Heart right ventricle (tissue), 16 donors: ENCODE data around the gene RCAN2. TPM values are rescaled to one million over a fixed set of nuclear protein-coding genes. Genes with fewer than 3 reads are reported as not detected.

Experiments
- ATAC-seq, 8 donors: fragments of 200-7000 bp; cut with Tn5 transposase; one replicate each; pipeline ENCODE4 v1.9.1; 2020; ENCODE audit warnings: mild to moderate bottlenecking in 8 of 8, moderate library complexity in 8 of 8, moderate number of reproducible peaks in 1 of 8
- DNase-seq, 2 donors: peaks; one replicate each; pipeline ENCODE4 v3.0.0-alpha.2; 2020
- H3K27ac ChIP-seq, 10 donors: fragments of 200-600 bp; sonication (generic) in 2 of 10; one replicate each; pipeline versions ENCODE4 v1.5.0 to v1.8.0; 2020 to 2022; ENCODE audit warnings: mild to moderate bottlenecking in 3 of 10
- H3K27me3 ChIP-seq, 7 donors: fragments of 200-600 bp; one replicate each; pipeline ENCODE4 v1.8.0; 2021 to 2022; ENCODE audit warnings: mild to moderate bottlenecking in 2 of 7
- H3K36me3 ChIP-seq, 9 donors: fragments of 200-600 bp; sonication (generic) in 1 of 9; one replicate each; pipeline versions ENCODE4 v1.5.0 to v1.8.0; 2020 to 2022; ENCODE audit warnings: mild to moderate bottlenecking in 2 of 9
- H3K4me1 ChIP-seq, 9 donors: fragments of 200-600 bp; sonication (generic) in 1 of 9; one replicate each; pipeline versions ENCODE4 v1.5.0 to v1.8.0; 2020 to 2022; ENCODE audit warnings: mild to moderate bottlenecking in 4 of 9
- H3K4me3 ChIP-seq, 10 donors: fragments of 200-600 bp; sonication (generic) in 2 of 10; one replicate each; pipeline versions ENCODE4 v1.5.0 to v1.8.0; 2020 to 2022; ENCODE audit warnings: mild to moderate bottlenecking in 7 of 10, moderate library complexity in 2 of 10
- H3K9me3 ChIP-seq, 11 donors: fragments of 200-600 bp in 10 of 11; sonication (generic) in 2 of 11; one replicate each; pipeline versions ENCODE4 v1.5.0 to v1.8.0; 2013 to 2022; ENCODE audit warnings: mild to moderate bottlenecking in 2 of 11, control low read depth in 1 of 11, moderate library complexity in 1 of 11
- CTCF ChIP-seq, 9 donors: fragments of 200-600 bp; sonication (generic) in 2 of 9; IDR thresholded peaks; one replicate each; pipeline versions ENCODE4 v1.5.0 to v1.8.0; 2021 to 2022; ENCODE audit warnings: antibody characterized with exemption in 9 of 9, mild to moderate bottlenecking in 5 of 9, moderate library complexity in 1 of 9
- WGBS, 2 donors: extraction: QIAGEN DNeasy Blood & Tissue Kit; methylation state at CpG; one replicate each; pipeline ENCODE4 v1.1.7; 2013; ENCODE audit warnings: inconsistent platforms in 1 of 2; 5-methylcytosine and 5-hydroxymethylcytosine counted together
- intact Hi-C, 10 donors: fragments of 100-400 bp; cut with DNase I; formaldehyde crosslinking; loops; one replicate each; pipeline versions ENCODE4 v1.11.1 to v1.14.2; 2022
- polyA plus RNA-seq, 2 donors: library from polyadenylated mRNA; stranded (reverse); fragments of 200-250 nt; gene quantifications; one replicate each; pipeline ENCODE4 v1.2.3, GENCODE V29; 2013
- total RNA-seq, 10 donors: library from RNA; stranded (reverse); fragmentation: NEBNext Ultra II Directional in 3 of 10; extraction: Animal tissue kit (Norgen Biotek cat#: 25700) in 3 of 10; gene quantifications; one replicate each; pipeline versions ENCODE4 v1.2.1 to v1.2.4, GENCODE V29; 2021 to 2023
- donor health status: Arrhythmogenic right ventricular cardiomyopathy.
- donor health status: ischemic (EF 13 %, LVEDD 7.1; RV severe dilation, severe dysfunction).
- donor health status: healthy with polysubstance abuse.
- donor health status: DM: no; HTN: yes; CAD: no.
- donor health status: DM: no; HTN: no; CAD: no.
- donor health status: ischemic (EF 25% LVEDD 6.9; RV normal size, moderate dysfunction).
- donor health status: ischemic (EF 25% LVEDD 5.7; RV mildly dilated, moderate dysfunction).
- donor health status: healthy.
- donor health status: DM: yes; HTN: yes; CAD: no.
- donor health status: Ischemic cardiomyopathy.
- donor health status: ischemic (EF 35%, LVEDD 5.7; RV mildly dilated, moderate dysfunction).
- donor health status: nonischemic (EF 11% LVEDD 7.7; RV severe dilation, severe dysfunction).
- donor health status: DM: yes; HTN: yes; CAD: no.
- donor health status: PGD.
- donor health status: ischemic (EF 29% LVEDD 5.4; RV normal size, mild dysfunction).
- donor health status: nonischemic (EF 23%, LVEDD 6.1; RV moderate dilation, normal function).

The RCAN2 gene
- total and polyA plus RNA-seq, 12 donors: 51.0 to 352 (median 298) TPM

- Histone ChIP-seq H3K4me1 (peaks cover 3 to 86% (median 59%) of the 10 kb centered on the region in 9 donors), H3K36me3 (no peaks in the 10 kb centered on the region), H3K27ac (peak overlapping the region; percentile 48 to 85 (median 80)), H3K4me3 (no peak overlapping the region), H3K9me3 (no peaks in the 10 kb centered on the region), H3K27me3 (no peaks in the 10 kb centered on the region)
- ATAC-seq: no peak
- TF ChIP-seq CTCF (IDR thresholded peaks at IDR 0.05): no peak
- intact Hi-C loops: loop anchor here in 3 of 10 donors (2.0 to 10.0 kb wide), 4 partner anchors 19 to 105 kb away; partner anchors contain the start of gene RCAN2 (in 1 of the 3)
- WGBS, 2 donors: 64 to 71% methylated on average over 4 of the region's 4 CpGs
- no peak for DNase-seq
Measured at GRCh38 chr6:46509981-46510510, 18.8 kb upstream of the RCAN2 start.

GRCh38 chr6:46509063-46509462 lies 17.8 kb upstream of the RCAN2 start:
- peak; percentile 20 to 43 for DNase-seq

GRCh38 chr6:46507426-46507825 lies 16.2 kb upstream of the RCAN2 start:
- Histone ChIP-seq H3K36me3 (no peaks in the 10 kb centered on the region), H3K4me3 (no peak overlapping the region), H3K4me1 (peaks cover 3 to 90% (median 43%) of the 10 kb centered on the region in 9 donors), H3K9me3 (no peaks in the 10 kb centered on the region), H3K27me3 (no peaks in the 10 kb centered on the region), H3K27ac (peak overlapping the region; percentile 68 to 85 (median 80))
- intact Hi-C loops: loop anchor here in 2 of 10 donors (5.0 to 10.0 kb wide), 2 partner anchors 105 to 107 kb away; no protein-coding TSS in a partner anchor
- DNase-seq (no peak), ATAC-seq (no peak)
- no peak for TF ChIP-seq CTCF (IDR thresholded peaks at IDR 0.05)

More at GRCh38 chr6:46509063-46509462, 17.8 kb upstream of the RCAN2 start:
- Histone ChIP-seq H3K36me3 (no peaks in the 10 kb centered on the region), H3K27me3 (no peaks in the 10 kb centered on the region), H3K27ac (peak overlapping the region; percentile 48 to 85 (median 80)), H3K9me3 (no peaks in the 10 kb centered on the region), H3K4me3 (no peak overlapping the region), H3K4me1 (peaks cover 3 to 94% (median 58%) of the 10 kb centered on the region in 9 donors)
- ATAC-seq: peak in 7 of 8 donors; percentile 40 to 74 (median 62)
- no peak for TF ChIP-seq CTCF (IDR thresholded peaks at IDR 0.05)
- 42 to 48% methylated on average over 4 of the region's 4 CpGs for WGBS, 2 donors
- intact Hi-C loops: loop anchor here in 2 of 10 donors (5.0 to 10.0 kb wide), 2 partner anchors 103 to 106 kb away; no protein-coding TSS in a partner anchor

DNA sequence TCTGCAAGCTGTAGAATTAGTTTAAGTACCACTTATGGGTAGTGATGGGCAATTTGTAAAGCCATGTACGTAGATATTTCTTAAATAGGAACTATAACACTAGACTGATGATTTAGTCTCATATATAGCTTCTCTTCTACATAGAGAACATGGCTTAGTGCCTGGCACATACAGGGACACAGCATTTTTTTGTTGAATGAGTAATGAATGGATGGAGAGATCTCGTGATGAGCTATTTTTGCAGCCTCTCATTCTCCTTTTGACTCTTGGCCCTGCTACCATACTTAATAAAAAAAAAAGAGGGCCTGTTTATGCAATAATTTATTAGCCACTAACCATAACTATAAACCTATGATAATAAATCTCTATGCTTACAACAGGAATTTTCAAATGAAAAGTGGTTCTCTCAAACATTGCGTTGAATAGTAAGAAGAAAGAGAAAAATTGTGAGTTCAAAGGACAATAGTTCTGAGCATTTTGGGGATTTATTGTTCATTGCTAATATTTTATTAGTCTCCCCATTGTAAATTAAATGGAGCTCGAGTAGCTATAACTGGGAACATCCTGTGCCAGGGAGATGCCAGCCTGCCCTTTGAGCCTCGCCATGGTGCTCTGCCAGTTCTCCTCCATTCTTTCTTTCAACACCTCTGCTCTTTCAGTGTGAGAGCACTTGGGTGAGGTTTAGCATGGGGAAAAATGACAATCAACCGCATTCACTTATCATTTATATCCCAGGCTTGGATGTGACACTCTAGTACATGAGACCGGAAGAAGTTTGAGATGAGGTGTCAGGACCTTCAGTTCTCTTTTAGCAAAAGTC lies 14.7 kb upstream of the RCAN2 start:
- peaks cover 3 to 87% (median 28%) of the 10 kb centered on the region in 9 donors for H3K4me1 ChIP-seq
- ATAC-seq (peak; percentile 17 to 91 (median 76)), DNase-seq (peak; percentile 37 to 44)
- H3K27me3 ChIP-seq: no peaks in the 10 kb centered on the region
- intact Hi-C loops: loop anchor here in 2 of 10 donors (5.0 to 10.0 kb wide), 2 partner anchors 106 to 109 kb away; no protein-coding TSS in a partner anchor
- no peaks in the 10 kb centered on the region for H3K9me3 ChIP-seq
- H3K27ac ChIP-seq: peak overlapping the region; percentile 68 to 85 (median 80)
- TF ChIP-seq CTCF (IDR thresholded peaks at IDR 0.05): no peak
- WGBS, 2 donors: 50 to 60% methylated on average over 7 of the region's 7 CpGs
- H3K36me3 ChIP-seq: no peaks in the 10 kb centered on the region
- H3K4me3 ChIP-seq: no peak overlapping the region
